Neural cell (in vitro differentiated cells): ENCODE measurements around the gene TRA2A. TPM values are rescaled to one million over a fixed set of nuclear protein-coding genes. Genes with fewer than 3 reads are reported as not detected.
A peak's percentile ranks its signal among the peaks of the same experiment; 100 is the strongest.

Source experiments
- H2AFZ ChIP-seq: fragments of 200-600, 300-800 bp; sonication (generic), shearing (Covaris generic); 2 replicates; pipeline ENCODE4 v1.6.0; 2014; ENCODE audit warnings: low read depth, mild to moderate bottlenecking, antibody characterized with exemption, low read length, moderate library complexity
- H3F3A ChIP-seq: fragments of 200-600 bp; shearing (Covaris generic); 2 replicates; pipeline ENCODE4 v1.6.1; 2016; ENCODE audit warnings: mild to moderate bottlenecking, moderate library complexity, mixed read lengths, antibody characterized with exemption, low read length; ENCODE audit not compliant: insufficient read depth, poor library complexity, severe bottlenecking
- H3K27ac ChIP-seq: fragments of 200-600, 300-800 bp; sonication (generic), shearing (Covaris generic); 2 replicates; pipeline ENCODE4 v1.5.1; 2014; ENCODE audit warnings: mild to moderate bottlenecking, low read length, moderate library complexity
- H3K27me3 ChIP-seq: fragments of 300-800, 200-600 bp; sonication (generic), shearing (Covaris generic); 2 replicates; pipeline ENCODE4 v1.6.0; 2014; ENCODE audit warnings: mild to moderate bottlenecking, low read depth, low read length, moderate library complexity; ENCODE audit not compliant: insufficient read depth
- H3K36me3 ChIP-seq: fragments of 300-800, 200-600 bp; sonication (generic), shearing (Covaris generic); 2 replicates; pipeline ENCODE4 v1.5.1; 2014; ENCODE audit warnings: mild to moderate bottlenecking, antibody characterized with exemption, low read length, moderate library complexity; ENCODE audit not compliant: insufficient read depth
- H3K4me2 ChIP-seq: fragments of 300-800, 200-600 bp; sonication (generic), shearing (Covaris generic); 2 replicates; pipeline ENCODE4 v1.6.0; 2014; ENCODE audit warnings: mild to moderate bottlenecking, low read length
- H3K4me3 ChIP-seq: fragments of 300-800, 200-600 bp; sonication (generic), shearing (Covaris generic); 2 replicates; pipeline ENCODE4 v1.5.1; 2014; ENCODE audit warnings: mild to moderate bottlenecking, low read length, moderate library complexity
- H3K79me2 ChIP-seq: fragments of 200-600 bp; shearing (Covaris generic); replicated peaks from 2 replicates; pipeline ENCODE4 v1.6.0; 2014; ENCODE audit warnings: mild to moderate bottlenecking, low read length, moderate library complexity; ENCODE audit not compliant: insufficient read depth
- H3K9ac ChIP-seq: fragments of 300-800, 200-600 bp; sonication (generic), shearing (Covaris generic); 2 replicates; pipeline ENCODE4 v1.6.1; 2016; ENCODE audit warnings: mild to moderate bottlenecking, low read length, mixed read lengths
- H3K9me2 ChIP-seq: fragments of 200-600 bp; shearing (Covaris generic); 2 replicates; pipeline ENCODE4 v1.6.1; 2016; ENCODE audit warnings: mild to moderate bottlenecking, low read length, mixed read lengths; ENCODE audit not compliant: insufficient read depth
- H3K9me3 ChIP-seq: fragments of 200-600, 300-800 bp; sonication (generic), shearing (Covaris generic); 2 replicates; pipeline ENCODE4 v1.6.1; 2016; ENCODE audit warnings: mild to moderate bottlenecking, mixed run types, low read length, moderate library complexity, mixed read lengths
- H4K20me1 ChIP-seq: fragments of 200-600 bp; shearing (Covaris generic); 2 replicates; pipeline ENCODE4 v1.6.1; 2016; ENCODE audit warnings: mild to moderate bottlenecking, mixed run types; ENCODE audit not compliant: insufficient read depth
- EP300 ChIP-seq: fragments of 450-650 bp; conservative IDR thresholded peaks from 2 replicates; pipeline ENCODE4 v1.6.1; 2014; ENCODE audit warnings: antibody characterized with exemption, mild to moderate bottlenecking, moderate library complexity; ENCODE audit not compliant: poor library complexity, severe bottlenecking
- EZH2 ChIP-seq: fragments of 200-600, 300-800 bp; shearing (Covaris generic), sonication (generic); IDR thresholded peaks from 2 replicates; pipeline ENCODE4 v1.6.1; 2014; ENCODE audit warnings: antibody characterized with exemption, low read length, borderline replicate concordance, mild to moderate bottlenecking; ENCODE audit not compliant: insufficient read depth, poor library complexity, severe bottlenecking
- MXI1 ChIP-seq: fragments of 450-650 bp; conservative IDR thresholded peaks from 2 replicates; pipeline ENCODE4 v1.6.1; 2014; ENCODE audit warnings: antibody characterized with exemption, mild to moderate bottlenecking; ENCODE audit not compliant: poor library complexity, severe bottlenecking
- POLR2AphosphoS5 ChIP-seq: IDR thresholded peaks from 2 replicates; pipeline ENCODE4 v1.6.1; 2012
- RAD21 ChIP-seq: fragments of 450-650 bp; conservative IDR thresholded peaks from 2 replicates; pipeline ENCODE4 v1.6.1; 2014; ENCODE audit warnings: antibody characterized with exemption, mild to moderate bottlenecking, moderate library complexity
- SMC3 ChIP-seq: fragments of 450-650 bp; conservative IDR thresholded peaks from 2 replicates; pipeline ENCODE4 v1.6.1; 2014; ENCODE audit warnings: antibody characterized with exemption, mild to moderate bottlenecking, moderate library complexity; ENCODE audit not compliant: poor library complexity
- TAF1 ChIP-seq: IDR thresholded peaks from 2 replicates; pipeline ENCODE4 v1.6.1; 2012; ENCODE audit warnings: low read depth
- polyA plus RNA-seq: library from polyadenylated mRNA; depleted of rRNA; stranded (reverse); fragments of >200 nt; gene quantifications from 2 replicates; pipeline ENCODE4 v1.2.3, GENCODE V29; 2014
- TF ChIP-seq, protein P1 (sequence below): IDR thresholded peaks from 2 replicates; pipeline ENCODE4 v1.6.1; 2012; ENCODE audit warnings: borderline replicate concordance
- TF ChIP-seq, protein P2 (sequence below): fragments of 450-650 bp; IDR thresholded peaks from 2 replicates; pipeline ENCODE4 v1.5.1; 2014; ENCODE audit warnings: antibody characterized with exemption, mild to moderate bottlenecking, moderate library complexity; ENCODE audit not compliant: poor library complexity, severe bottlenecking

The TRA2A gene
- polyA plus RNA-seq, 1 donor from 2014 or later: 188 TPM

DNA sequence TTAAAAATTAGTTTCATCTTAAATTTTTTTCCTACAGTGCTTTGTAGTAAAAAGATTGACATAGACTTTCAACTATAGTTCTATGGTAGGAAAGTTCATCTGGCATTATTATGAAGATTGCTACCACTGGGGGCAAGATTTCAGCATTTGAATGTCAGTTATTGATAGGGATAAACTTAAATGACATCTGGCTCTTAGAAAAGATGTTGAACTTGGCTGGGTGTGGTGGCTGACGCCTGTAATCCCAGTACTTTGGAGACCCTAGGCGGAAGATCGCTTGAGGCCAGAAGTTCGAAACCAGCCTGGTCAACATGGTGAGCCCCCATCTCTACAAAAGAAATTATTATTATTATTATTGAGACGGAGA, 1.4 kb upstream of the TRA2A start:
- no peaks in the 10 kb centered on the region for H3F3A ChIP-seq
- no peak overlapping the region for H2AFZ ChIP-seq
- H3K27me3 ChIP-seq: no peaks in the 10 kb centered on the region
- H3K9me2 ChIP-seq: no peaks in the 10 kb centered on the region
- H3K9me3 ChIP-seq: no peaks in the 10 kb centered on the region
- no peak for TF ChIP-seq RAD21
- TF ChIP-seq EZH2: no peak
- TF ChIP-seq MXI1: no peak
- no peak for TF ChIP-seq POLR2AphosphoS5
- no peak for TF ChIP-seq EP300
- TF ChIP-seq TAF1: no peak
- TF ChIP-seq, protein P1, sequence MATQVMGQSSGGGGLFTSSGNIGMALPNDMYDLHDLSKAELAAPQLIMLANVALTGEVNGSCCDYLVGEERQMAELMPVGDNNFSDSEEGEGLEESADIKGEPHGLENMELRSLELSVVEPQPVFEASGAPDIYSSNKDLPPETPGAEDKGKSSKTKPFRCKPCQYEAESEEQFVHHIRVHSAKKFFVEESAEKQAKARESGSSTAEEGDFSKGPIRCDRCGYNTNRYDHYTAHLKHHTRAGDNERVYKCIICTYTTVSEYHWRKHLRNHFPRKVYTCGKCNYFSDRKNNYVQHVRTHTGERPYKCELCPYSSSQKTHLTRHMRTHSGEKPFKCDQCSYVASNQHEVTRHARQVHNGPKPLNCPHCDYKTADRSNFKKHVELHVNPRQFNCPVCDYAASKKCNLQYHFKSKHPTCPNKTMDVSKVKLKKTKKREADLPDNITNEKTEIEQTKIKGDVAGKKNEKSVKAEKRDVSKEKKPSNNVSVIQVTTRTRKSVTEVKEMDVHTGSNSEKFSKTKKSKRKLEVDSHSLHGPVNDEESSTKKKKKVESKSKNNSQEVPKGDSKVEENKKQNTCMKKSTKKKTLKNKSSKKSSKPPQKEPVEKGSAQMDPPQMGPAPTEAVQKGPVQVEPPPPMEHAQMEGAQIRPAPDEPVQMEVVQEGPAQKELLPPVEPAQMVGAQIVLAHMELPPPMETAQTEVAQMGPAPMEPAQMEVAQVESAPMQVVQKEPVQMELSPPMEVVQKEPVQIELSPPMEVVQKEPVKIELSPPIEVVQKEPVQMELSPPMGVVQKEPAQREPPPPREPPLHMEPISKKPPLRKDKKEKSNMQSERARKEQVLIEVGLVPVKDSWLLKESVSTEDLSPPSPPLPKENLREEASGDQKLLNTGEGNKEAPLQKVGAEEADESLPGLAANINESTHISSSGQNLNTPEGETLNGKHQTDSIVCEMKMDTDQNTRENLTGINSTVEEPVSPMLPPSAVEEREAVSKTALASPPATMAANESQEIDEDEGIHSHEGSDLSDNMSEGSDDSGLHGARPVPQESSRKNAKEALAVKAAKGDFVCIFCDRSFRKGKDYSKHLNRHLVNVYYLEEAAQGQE: no peak
- TF ChIP-seq, protein P2, sequence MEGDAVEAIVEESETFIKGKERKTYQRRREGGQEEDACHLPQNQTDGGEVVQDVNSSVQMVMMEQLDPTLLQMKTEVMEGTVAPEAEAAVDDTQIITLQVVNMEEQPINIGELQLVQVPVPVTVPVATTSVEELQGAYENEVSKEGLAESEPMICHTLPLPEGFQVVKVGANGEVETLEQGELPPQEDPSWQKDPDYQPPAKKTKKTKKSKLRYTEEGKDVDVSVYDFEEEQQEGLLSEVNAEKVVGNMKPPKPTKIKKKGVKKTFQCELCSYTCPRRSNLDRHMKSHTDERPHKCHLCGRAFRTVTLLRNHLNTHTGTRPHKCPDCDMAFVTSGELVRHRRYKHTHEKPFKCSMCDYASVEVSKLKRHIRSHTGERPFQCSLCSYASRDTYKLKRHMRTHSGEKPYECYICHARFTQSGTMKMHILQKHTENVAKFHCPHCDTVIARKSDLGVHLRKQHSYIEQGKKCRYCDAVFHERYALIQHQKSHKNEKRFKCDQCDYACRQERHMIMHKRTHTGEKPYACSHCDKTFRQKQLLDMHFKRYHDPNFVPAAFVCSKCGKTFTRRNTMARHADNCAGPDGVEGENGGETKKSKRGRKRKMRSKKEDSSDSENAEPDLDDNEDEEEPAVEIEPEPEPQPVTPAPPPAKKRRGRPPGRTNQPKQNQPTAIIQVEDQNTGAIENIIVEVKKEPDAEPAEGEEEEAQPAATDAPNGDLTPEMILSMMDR: no peak
- TF ChIP-seq SMC3: no peak
- H3K36me3 ChIP-seq: no peaks in the 10 kb centered on the region
- H4K20me1 ChIP-seq: peaks cover 16% of the 10 kb centered on the region
- no peak overlapping the region for H3K9ac ChIP-seq
- H3K27ac ChIP-seq: no peak overlapping the region
- H3K4me3 ChIP-seq: no peak overlapping the region
- peaks cover 39% of the 10 kb centered on the region for H3K79me2 ChIP-seq
- no peak overlapping the region for H3K4me2 ChIP-seq

DNA sequence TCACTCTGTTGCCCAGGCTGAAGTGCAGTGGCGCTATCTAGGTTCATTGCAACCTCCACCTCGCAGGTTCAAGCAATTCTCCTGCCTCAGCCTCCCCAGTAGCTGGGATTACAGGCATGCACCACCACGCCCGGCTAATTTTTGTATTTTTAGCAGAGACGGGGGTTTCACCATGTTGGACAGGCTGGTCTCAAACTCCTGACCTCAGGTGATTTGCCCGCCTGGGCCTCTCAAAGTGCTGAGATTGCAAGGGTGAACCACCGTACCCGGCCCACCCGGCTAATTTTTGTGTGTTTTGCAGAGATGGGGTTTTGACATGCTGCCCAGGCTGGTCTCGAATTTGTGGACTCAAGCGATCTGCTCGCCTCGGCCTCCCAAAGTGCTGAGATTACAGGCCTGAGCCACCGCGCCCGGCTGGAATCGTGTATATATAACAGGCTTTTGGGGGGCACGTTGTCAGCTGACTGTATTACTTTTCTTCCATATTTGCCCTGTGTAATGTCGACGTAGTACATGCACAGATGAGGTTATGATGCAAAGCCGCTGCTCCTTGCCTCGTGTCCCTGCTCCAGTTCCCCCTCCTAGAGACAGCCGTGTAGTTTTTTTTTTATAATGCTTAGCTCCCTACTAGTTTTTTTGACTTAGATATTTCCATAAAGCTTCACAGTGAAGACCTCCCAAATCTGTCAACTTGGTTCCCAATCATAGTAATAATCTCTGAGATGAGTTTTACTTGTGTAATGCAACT, 883 bp upstream of the TRA2A start:
- Histone ChIP-seq H3K9me3 (no peaks in the 10 kb centered on the region), H3K9me2 (no peaks in the 10 kb centered on the region), H3K36me3 (no peaks in the 10 kb centered on the region), H3K4me2 (no peak overlapping the region), H3F3A (no peaks in the 10 kb centered on the region), H3K27me3 (no peaks in the 10 kb centered on the region), H3K27ac (peak overlapping the region; percentile 100), H3K79me2 (peaks cover 44% of the 10 kb centered on the region), H3K4me3 (peak overlapping the region; percentile 91), H4K20me1 (peaks cover 16% of the 10 kb centered on the region), H3K9ac (peak overlapping the region; percentile 100), H2AFZ (peak overlapping the region; percentile 96)
- TF ChIP-seq MXI1 (no peak), SMC3 (no peak), EP300 (no peak), POLR2AphosphoS5 (no peak), TAF1 (no peak), RAD21 (no peak), EZH2 (no peak)
- TF ChIP-seq, protein P1: no peak
- TF ChIP-seq, protein P2: no peak
